Activated naive CD8-positive, alpha-beta T cell treated with anti-CD3 and anti-CD28 coated beads, Interleukin-2, amount 50 U/mL, for 16 hours (primary cell): Measurements from ENCODE around the gene FAIM2.

Source experiments
- DNase-seq: peaks from one replicate; pipeline ENCODE4 v3.0.0-alpha.2; 2020; ENCODE audit warnings: low read depth, low spot score

Gene FAIM2

DNA sequence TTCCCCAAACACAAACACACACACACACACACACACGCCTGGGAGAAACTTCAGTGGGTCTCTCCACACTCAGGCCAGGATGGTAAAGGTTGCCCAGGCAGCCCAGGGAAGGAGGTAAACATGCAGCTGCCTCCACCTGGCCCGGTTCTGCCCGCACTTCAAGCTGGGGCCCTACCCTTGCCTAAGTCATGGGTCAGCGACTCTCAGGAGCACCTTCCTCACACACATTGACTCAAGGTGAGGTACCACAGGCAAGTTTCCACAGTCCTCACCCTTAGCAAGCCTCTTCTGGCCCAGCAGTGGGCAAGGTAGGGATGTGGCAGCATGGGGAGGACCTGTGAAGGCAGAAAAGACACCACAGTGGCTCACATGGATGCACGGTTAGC lies 14.1 kb upstream of the FAIM2 start:
- no peak for DNase-seq

DNA sequence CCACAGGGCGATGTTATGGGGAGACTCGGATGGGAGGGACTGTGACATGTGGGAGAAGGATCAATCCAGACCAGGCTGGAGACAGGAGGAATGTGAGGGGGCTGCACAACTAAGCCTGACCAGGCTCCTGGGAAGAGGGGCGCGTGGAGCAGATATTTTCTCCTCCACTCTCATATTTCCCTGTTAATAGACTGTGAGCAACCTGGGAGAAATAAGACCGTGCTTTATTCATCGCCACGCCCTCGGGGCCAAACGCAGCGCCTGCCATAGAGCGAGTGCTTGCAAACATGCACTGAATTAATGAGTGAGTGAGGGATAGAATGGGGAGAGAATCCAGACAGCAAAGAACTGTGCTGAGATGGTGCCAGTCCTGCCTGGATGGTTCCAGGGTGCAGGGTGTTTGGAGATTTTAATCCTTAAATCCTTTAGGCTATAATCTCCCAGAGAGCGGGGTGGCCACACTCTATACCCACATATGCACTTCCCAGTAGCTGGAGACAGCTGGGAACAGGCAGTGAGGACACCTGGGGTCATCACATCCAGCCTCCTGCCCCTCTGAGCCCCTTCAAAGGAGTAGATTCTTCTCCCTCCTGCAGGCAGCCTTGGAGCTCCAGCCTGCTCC lies 13.6 kb upstream of the FAIM2 start:
- DNase-seq: no peak

DNA sequence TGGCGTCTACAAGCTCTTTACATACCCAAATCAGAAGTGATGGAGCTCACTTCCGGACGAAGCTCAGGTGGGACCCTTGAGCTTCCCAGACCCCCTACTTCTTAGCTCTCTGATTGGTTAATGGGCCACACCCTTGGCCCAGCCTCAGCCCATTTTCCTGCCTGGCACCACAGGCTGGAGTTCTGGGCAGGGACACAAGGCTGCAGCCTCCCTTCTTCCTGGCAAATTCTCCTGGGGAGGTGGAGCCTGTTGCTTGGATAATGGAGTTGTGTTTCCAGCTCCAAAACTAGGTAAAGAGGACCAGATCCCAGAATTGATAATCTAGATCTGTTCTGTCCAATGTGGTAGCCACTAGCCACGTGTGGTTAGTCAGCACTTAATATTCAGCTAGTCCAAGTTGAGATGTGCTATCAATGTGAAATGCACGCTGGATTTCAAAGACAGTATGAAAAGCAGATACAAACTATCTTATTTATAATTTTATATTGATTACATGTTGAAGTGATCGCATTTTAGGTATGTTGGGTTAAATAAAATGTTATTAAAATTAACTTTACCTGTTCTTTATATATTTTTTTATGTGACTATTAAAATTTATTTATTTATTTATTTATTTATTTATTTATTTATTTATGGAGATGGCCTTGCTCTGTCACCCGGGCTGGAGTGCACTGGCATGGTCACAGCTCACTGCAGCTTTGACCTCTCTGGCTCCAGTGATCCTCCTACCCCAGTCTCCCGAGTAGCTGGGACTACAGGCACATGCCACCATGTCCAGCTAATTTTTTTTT lies 12.6 kb upstream of the FAIM2 start:
- DNase-seq: no peak

DNA sequence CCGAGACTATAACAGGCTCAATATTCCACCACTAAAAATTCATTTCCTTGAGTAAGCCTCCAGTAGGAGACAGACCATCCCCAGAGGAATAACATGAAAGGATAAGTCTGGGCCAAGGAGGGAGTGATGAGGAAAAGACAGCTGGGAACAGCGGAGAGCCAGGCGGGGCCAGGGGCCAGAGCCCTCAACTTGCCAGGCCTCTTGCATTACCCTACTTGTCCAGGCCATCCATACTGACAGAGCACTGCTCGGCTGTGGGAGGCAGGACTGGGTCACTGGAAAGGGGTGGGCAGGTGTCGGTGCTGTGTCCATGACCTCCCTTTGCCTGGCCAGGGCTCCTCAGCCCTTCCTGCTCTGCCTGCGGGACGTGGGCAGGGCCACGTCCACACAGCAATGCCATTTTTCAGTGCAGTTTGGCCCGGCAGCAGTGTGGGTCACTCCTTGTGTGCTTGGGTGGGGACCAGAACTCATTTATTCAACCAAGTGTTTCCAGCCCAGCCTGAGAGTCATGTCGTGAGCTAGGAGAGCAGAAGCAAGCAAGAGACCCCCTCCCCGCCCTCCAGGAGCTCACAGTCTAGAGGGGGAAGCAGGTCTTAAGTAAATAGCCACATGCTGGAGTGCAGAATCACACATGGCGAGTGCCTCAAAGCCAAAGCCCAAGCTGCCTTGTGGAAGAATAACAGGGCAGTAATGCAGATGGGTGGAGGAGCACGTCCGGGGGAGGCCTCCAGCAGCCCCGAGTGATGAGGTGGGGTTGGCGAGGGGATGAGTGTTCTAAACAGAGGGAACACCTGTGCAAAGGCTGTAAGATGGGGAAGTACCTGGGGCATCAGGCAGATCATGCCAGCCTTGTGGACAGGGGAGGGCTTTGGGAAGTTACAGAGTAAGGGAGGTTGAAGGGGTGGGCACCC lies 8.9 kb upstream of the FAIM2 start:
- no peak for DNase-seq

DNA sequence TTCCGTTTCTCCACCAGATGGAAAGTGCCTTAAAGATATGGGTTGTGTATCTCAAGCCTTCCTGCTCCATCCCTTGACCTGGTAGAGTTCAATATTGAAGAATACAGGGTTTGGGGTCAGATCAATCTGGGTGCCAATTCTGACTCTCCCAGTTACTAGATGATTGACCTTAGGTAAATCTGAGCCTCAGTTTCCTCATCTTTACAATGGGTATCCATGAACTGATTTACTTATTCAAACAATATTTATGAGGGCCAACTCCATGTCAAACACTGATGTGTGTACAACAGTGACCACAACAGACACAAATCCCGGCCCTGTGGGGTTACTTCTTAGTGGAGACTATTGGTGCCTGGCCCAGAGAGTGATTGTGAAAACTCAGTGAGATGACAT lies 7.5 kb upstream of the FAIM2 start:
- no peak for DNase-seq

DNA sequence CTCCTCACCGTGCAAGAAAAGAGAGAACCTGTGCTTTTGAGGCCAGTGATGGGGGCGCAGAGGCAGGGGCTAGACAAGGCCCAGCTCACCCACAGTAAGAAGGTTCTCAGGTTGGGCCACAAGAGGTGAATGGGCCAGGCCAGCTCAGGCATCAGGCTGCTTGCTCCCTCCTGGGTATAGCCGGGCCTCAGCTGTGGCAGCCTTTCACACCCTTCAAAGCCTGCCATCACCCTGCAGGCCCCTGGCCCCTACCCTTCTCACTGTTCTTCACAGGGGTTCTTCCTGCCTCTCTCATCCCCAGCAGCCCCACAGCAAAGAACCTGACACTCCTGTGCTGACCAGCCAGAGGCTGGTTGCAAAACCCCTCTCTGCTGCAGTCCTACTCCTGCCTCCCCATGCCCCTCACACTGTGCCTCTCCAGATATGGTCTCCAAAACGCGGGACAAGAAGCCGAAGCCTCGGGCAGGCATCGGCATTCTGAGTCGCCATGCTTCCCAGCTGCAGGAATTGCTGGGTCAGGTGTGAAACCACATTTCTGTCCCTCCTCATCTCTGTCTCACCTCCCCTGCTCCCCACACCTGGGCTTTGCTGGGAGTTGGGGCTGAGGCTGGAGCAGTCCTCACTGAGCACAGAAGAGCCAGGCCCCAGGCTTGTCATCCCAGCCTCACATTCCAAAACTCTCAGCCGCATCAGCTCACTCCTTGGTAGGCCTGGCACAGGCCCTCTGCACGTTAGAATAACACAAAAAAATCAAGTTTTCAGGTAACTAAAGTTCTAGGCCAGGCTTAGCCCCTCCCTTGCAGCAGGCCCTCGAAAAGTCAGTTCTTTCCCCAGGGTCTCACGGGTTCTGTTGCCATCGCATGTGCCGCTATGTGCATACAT lies 6.9 kb upstream of the FAIM2 start:
- no peak for DNase-seq

DNA sequence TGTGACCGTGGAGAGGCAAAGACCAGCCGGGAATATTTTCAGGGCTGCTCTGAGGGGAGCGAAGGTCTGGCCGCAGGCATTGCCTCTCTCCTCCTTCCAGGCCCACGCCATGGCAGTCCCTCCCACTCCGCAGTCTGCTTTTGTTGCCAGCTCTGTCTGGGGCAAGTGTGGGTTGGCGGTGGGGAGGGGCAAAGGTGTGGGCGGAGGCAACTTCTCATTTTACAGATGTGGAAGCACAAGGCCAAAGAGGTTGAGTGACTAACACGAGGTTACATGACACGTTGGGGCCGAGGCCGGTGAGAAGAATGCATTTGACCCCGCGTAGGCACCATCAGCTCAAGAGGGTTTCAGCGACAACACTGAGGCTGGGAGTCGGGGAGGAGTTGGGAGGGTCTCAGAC lies 6.1 kb upstream of the FAIM2 start:
- DNase-seq: no peak

DNA sequence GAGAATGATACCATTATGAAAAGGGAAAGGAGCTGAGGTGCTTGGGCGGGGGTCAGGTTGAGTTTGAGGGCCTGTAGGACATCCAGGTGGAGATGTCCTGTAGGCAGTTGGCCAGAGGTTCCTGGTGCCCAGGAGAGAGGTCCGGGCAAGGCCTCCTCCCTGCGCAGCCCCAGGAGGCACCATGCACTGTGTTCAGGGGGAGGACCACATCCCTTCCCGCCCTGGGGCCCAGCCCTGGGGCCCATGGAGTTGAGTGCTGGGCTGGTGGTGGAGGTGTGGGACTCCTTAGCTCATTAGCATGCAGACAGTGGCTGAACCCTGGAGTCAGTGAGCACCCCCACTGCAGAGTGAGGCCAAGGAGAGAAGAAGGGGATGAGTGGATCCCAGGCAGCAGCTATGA lies 5.7 kb upstream of the FAIM2 start:
- DNase-seq: no peak

DNA sequence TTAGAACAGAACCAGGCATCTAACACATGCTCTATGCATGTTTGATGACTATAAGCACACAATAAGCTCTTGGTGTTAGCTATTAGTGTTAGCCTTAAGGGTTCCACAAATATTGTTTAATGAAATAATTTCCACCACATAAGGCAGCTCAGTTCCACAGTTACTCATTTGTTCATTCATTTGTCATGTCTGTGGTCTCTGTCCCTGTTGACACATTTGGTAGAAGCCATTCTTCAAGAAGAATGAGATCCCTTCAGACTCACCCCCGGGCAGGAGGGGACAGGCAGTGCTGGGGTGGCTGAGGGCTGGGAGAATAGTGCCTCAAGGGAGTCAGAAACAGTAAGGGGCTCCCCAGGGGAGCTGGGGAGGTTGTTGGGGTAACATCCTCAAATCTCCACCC lies 3.7 kb upstream of the FAIM2 start:
- DNase-seq: no peak

DNA sequence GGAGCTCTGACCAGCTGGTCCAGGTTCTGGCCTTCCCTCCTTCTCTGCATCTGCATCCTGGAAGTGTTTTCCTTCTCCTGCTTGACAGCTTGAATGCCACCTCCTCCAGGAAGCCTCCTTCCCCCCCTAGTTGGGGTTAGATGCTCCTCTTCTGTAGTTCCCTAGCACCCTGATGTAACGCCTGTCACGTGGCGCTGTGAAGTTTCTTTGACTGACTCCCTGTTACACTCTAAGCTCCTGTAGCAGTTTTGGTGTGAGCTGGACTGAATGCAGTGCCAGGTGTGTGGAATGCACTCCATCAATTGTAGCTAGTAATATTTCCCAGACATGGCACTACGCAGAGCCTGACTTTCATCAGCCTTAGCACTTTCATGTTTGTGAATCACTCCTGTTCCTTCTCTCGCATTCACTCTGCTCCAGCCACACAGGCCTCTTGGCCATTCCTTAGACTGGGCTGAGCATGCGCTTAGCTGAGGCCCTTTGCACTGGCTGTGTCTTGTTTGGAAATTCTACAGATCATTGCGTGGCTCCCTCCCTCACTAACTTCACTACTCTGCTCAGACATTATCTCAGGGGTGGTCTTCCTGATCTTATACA lies 2.1 kb upstream of the FAIM2 start:
- no peak for DNase-seq

DNA sequence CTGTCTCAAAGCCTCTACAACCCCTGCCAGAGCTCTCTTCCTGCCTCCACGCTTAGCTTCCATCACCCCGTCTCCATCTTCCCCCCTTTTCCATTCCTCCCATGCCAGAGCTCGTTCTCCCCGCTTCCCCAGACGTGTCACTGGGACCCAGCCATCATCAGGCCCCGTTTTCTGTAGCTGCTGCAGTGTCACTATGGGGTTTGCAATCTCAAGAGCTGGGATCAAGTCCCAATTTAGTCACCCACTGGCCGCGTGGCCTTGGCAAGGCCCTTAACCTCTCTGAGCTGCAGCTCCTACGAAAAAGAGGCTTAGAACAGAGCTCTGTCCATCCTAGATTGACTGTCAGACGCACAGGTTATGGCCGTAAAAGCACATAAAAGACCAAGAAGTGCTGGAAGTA lies 901 bp upstream of the FAIM2 start:
- no peak for DNase-seq

DNA sequence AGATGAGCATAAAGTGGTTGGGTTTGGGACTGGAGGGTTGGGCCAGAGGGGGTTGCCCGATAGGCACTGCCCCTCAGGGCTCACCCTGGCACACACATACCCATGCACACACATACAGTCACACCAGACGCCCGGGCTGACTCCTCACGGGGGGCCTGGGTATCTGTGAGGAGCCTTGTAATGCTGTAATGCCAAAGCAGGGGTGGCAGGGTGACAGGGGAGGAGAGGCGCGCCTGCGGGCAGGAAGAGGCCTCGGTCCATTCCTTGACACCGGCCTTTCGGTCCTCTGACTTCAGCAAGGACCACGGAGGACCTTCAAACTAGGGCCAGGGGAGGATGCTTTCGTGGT lies 375 bp downstream of the FAIM2 start:
- no peak for DNase-seq

DNA sequence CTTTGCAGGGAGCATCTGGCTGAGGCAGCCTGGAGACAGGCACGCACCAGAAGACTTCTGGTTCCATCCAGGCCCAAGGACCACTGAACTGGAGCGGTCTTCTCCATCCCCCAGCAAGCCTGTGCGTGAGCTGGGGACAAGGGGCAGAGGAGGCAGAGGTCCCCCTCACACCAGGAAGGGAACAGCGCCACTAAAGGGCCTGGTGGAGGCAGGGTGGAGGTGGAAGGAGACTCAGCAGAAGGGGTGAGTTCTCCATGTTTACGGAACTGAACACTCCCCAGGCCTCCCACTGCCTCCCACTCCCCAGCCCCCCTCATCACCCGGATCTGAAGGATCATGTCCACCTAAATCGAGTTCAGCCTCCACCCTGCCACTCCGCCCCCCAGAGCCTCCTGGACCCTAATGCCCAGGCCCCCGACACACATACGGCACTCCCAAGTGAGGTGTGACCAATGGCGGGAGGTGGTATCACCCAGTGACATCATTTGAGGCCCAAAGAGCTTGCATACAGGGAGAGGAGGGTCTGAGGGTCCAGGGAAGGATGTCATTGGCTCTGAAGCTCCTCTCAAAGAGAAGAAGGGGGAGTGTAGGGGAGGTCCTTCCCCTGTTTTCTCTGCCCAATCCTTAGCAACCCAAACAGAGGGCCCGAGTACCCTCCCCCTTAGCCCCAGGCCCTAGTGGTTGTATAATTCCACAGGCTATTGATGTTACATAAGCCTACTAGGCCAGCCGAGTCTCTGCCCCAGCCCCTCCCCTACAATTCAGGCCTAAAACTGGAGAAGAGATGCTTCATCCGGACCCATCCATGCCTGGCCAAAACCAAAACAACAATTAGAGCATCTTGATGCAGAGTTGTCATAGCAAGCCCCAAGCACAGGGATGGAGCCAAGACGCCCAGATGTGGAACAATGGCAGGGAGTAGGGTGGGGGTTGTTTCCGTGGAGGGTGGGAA lies 1.0 kb downstream of the FAIM2 start:
- no peak for DNase-seq

DNA sequence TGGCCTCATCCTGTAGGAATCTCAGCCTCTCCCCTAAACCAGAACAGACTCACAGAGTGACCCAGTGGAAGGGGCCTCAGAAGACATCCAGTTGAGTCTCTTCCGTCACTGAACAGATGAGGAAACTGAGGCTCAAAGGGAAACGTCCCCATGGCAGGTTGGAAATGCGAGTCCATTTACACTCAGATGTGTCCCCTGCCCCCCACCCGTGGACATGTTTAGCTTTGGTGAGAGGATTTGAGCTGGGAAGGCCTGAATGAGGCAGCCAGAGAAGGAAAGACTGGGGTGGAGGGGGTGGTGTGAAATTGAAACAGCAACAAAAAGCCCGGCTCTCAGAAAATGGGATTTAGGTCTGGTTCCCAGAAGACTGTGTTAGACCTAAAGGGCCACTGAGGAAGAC lies 1.7 kb downstream of the FAIM2 start:
- DNase-seq: no peak

DNA sequence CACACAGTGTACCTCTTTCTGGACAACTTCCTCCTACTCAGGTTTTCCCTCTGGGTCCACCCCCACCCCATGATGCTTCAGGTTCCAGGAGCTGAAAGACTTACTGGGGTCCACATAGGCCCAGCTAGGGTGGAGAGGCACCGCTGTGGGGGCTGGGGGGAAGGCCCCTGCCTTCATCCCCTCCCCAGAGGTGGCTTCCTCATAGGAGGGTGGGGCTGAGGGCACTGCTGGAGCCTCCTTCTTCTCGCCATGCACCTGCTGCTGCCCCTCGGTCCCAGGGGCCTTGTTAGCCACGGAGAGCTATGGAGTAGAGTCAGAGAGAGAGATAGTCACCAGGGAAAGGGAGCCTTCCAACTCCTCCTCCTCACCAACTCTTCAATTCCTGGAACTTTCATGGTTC lies 2.7 kb downstream of the FAIM2 start:
- no peak for DNase-seq

DNA sequence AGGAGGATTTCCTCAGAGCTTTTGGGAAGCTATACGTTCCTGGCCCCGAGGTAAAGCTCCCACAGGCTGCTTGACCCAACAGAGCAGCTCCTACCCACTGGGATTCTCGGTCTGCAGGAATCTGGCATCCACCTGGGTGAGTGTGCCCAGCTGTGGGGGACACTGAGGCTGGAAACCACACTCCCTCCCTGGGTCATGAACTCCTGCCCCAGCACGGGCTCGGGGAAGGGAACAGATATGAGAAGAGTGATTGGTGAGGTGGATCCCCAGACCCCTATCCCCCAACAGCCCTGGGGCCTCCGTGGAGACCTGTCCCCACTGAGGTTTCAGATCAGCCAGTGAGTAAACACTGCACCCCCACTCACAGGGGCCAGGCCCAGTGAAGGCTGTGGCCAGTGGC lies 3.3 kb downstream of the FAIM2 start:
- DNase-seq: no peak

DNA sequence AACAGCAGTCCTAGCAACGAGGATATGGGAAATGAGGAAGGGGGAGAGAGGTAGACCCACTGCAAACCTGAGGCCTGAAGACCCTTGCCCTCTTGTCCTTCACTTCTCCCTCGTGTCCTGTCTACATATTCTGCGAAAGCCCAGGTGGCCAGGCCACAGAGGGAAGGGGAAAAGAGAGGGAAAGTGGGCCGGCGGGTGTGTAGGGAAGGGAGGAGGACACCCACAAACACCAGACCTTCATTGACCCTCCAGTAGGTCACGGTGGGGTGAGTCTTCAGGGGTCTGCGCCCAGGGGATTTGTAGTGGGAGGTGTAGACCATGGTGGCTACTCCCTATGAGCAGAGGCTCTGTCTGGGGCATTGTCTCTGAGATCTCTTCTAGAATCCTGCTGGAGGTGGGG lies 3.8 kb downstream of the FAIM2 start:
- no peak for DNase-seq

DNA sequence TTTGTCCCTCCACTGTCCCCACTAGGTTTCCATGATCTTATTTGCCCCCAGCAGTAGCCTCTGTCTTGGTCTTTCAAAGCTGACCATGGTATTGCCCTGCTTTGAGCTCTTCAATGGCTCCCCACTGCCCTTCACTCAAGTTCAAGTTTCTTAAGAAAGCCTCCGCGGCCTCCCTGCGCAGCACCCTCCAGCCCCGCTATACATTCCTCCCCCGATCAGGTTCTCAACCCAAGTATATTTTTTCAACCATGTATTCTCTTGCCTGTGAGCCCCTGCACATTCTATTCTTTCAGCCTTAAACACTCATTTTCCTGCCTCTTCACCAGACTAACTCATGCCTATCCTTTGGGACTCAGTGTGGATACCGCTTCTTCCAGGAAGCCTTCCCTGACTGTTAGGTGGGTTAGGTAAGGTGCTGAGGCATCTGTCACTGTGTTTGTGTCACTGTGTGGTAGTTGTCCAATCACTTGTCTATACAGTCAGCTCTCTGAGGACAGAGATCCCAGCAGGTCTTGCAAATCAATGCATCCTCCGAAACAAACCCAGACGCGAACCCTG lies 4.3 kb downstream of the FAIM2 start:
- no peak for DNase-seq

DNA sequence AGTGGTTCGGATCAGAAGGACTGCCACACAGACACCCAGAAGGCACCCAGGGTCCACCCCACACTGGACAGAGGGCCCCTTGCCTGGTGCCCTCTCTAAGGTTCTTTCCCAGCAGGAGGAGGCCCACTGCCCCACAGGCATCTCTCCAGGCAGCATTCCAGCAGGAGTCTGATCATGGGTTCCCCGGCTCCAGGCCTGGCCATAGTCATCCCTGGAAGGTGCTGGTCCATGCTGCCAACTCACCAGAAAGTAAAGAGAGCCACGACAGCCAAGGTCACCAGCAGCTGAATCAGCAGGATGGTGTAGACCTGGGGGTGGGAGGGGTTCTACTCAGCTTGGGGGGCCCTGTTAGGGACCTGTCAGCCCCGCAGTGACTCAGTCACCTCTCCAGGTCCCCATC lies 6.4 kb downstream of the FAIM2 start:
- no peak for DNase-seq

DNA sequence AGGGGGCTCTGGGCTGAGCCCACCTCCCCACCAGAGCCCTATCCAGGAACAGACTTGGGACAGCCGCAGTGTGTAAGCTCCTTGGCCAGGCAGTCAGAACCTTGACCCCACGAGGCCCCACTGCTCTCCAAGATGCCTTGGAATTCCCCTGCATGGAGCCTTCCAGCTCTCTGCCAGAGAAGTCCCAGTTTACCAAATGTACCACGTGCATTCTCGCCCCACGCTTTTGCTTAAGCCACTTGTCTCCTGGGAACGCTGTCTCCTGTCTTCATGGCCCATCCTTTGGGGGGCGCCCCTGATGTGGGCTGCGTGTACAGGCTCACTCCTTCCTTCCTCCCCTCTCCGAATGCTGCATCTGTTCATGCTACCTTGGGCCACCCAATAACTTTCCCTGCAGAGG lies 7.9 kb downstream of the FAIM2 start:
- no peak for DNase-seq
